Activated CD8-positive, alpha-beta memory T cell treated with anti-CD3 and anti-CD28 coated beads, Interleukin-2, amount 50 U/mL, for 24 hours (primary cell): Measurements from ENCODE around the gene HIBADH.

Experiments
- DNase-seq: peaks from one replicate; pipeline ENCODE4 v3.0.0-alpha.2; 2020; ENCODE audit errors: extremely low read depth

Gene HIBADH

DNA sequence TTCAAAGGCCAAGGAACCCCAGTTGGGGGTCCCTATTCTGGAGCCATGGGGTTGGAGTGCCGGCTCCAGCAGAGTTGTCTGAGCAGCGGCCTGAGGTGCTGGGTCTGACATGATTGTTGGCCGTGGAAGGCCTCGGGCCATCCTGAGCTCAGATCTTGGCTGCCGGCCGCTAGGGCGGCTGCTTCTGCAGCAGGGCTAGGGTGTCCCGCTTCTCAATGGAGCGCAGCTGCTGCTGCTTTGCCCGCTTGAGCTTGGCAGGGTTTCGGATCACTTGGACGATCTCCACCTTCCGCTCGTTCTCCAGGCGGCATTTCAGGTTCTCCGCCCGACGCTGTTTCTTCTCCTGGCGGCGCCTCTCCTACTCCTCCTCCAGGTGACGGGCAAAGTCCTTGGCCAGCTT lies 171.1 kb downstream of the HIBADH start:
- no peak for DNase-seq

- no peak for DNase-seq
These were observed 175.2 kb downstream of the HIBADH start for GRCh38 chr7:27487509-27487908.

GRCh38 chr7:27484451-27484850 lies 178.2 kb downstream of the HIBADH start:
- no peak for DNase-seq

GRCh38 chr7:27482219-27482618 lies 180.5 kb downstream of the HIBADH start:
- DNase-seq = no peak

GRCh38 chr7:27478556-27478955 lies 184.1 kb downstream of the HIBADH start:
- DNase-seq = no peak

DNA sequence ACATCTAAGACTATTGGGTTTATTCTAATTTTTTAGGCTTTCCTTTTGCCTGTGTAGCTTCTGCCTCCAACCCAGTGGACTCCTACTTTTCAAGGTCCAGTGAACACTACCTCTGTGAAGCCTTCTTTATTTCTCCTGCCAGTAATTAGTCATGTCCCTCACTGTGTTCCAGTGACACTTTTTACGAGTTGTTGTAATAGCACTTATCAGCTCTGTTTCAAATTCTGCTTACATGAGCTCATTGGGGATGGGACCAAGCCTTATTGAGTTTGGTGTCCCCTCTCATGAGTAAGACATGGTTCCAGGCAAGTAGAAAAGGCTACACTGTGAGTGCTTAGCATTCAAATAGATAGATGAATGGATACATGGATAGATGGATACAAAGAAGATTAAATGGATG lies 184.6 kb downstream of the HIBADH start:
- no peak for DNase-seq

DNA sequence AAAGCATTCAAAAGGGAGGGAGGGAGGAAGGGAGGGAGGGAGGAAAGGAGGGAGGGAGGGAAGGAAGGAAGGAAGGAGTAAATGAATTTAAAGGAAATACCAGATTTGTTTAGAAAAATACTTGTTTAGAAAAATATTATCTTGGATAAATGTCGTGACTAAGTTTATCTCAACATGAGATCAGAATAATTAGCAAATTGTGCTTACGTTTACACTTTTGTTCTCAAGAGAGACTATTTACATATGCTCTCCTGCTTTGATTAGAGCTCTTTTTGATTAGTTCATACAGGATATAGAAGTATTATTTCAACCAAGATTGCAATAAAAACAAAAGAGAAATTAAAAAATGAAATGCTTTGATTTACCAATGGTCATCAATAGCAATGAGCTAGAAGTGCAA lies 186.2 kb downstream of the HIBADH start:
- no peak for DNase-seq
